GM12891 (cell line): ENCODE results near the gene PSMC1. TPM values are rescaled to one million over a fixed set of nuclear protein-coding genes. Genes with fewer than 3 reads are reported as not detected.
"Not testable (repeated sequence)": the region's sequence is repeated elsewhere in the genome, so short reads cannot be mapped to it uniquely, and the experiment has no call there.

Experiments used
- DNase-seq: peaks from one replicate; pipeline ENCODE4 v3.0.0; 2011; ENCODE audit warnings: low spot score; ENCODE audit not compliant: insufficient read length
- FAIRE-seq: peaks from 2 replicates; lab custom pipeline; 2011; peaks lifted over from hg19 to GRCh38; lab: Jason Lieb, UNC
- PAX5 ChIP-seq: IDR thresholded peaks from 2 replicates; pipeline ENCODE4 v1.6.1; 2011; ENCODE audit warnings: low read length, moderate library complexity, mild to moderate bottlenecking; ENCODE audit not compliant: insufficient read depth, severe bottlenecking
- POLR2A ChIP-seq: IDR thresholded peaks from 2 replicates; pipeline ENCODE4 v1.6.1; 2011; ENCODE audit warnings: low read depth, low read length, control low read depth
- POLR2AphosphoS5 ChIP-seq: IDR thresholded peaks from 2 replicates; pipeline ENCODE4 v1.6.1; 2011; ENCODE audit warnings: low read depth, low read length, control low read depth
- POU2F2 ChIP-seq: IDR thresholded peaks from 2 replicates; pipeline ENCODE4 v1.6.1; 2011; ENCODE audit warnings: low read depth, mild to moderate bottlenecking, control low read depth, low read length, moderate library complexity
- SPI1 ChIP-seq: IDR thresholded peaks from 2 replicates; pipeline ENCODE4 v1.6.1; 2011; ENCODE audit warnings: low read depth, low read length, control low read depth
- TAF1 ChIP-seq: IDR thresholded peaks from 2 replicates; pipeline ENCODE4 v1.6.1; 2011; ENCODE audit warnings: low read depth, low read length, control low read depth
- polyA plus RNA-seq: library from polyadenylated mRNA; unstranded; fragments of >200 nt; gene quantifications from one replicate; pipeline ENCODE4 v1.2.1, GENCODE V29; 2012; ENCODE audit warnings: low read depth, missing spikeins, inconsistent platforms; ENCODE audit not compliant: missing spikeins

PSMC1 gene
- polyA plus RNA-seq = 136 TPM

DNA sequence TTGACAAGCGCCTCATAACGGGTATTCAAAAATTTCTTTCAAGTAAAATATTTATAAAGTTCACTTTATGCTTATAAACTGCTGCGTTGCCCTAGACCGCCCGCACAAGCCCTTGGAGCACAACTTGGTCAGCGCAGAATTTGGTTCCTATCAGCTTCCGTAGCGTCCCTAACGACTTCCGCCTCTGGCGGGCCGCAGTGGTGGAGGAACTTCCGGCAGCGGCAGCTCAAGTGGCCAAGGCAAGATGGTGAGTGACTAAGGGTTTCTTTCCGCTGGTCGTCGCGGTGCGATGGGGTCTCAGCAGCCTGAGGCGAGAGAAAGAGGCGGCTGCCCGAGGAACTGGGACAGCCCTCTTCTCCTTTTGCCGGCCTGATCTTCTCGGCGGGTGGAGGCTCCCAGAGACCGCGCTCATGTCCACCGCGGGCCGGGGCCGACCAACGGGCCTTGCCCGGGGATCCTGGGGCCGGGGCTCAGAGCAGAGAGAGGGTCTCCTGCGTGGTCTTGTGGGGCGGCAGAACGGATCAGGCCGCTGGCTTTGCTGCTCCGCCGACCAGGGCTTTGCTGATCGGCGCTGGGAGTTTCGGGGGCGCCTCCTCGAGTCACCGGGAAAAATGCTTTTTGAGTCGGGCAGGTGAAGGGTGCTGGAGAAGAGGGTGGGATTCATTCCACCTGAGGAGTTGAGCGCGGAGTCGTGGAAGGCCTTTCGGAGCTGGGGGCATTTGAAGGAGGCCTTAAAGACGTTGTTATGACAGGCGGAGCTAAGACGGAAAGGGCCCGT is at the start of gene PSMC1:
Gene PSMC1 (plus strand): TSS at position 200 of the 778 bp plus-strand sequence. CDS start 45 bp downstream, at position 245.
- FAIRE-seq (peak; percentile 92), DNase-seq (peak; percentile 78)
- TF ChIP-seq TAF1 (peak; percentile 88), POLR2A (peak; percentile 92), SPI1 (peak; percentile 44), PAX5 (no peak), POLR2AphosphoS5 (peak; percentile 91), POU2F2 (0 out of 2 replicates have a peak, but pooled peaks have one; percentile 62)

DNA sequence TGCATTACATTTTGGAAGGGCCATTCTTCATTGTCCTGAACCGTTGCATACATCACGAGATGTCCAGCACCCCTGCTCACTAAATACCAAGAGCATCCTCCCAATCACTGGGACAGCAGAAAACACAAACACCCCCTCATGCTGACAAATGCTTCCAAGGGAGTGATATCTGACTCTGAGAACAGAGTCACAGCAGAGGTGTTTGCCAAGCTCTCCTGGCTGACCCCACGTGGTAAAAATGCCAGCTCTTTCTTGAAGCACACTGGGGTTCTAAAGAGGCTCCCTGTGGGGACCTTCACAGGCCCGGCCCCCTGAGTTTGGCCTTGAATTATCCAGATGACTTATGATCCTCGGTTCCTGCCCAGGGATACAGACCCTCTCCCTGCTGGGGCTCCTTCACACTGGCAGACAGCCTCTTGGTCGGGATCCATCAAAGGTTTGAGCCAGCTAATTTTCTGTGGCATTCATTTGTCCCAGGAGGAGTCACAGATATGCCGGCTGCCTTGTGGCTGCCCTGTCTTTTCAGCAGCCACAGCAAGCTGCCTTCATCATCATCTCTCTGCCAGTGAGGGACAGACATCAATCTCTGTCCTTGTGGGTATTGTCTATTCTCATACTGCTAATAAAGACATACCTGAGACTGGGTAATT is 43.1 kb upstream of the PSMC1 start:
- TF ChIP-seq PAX5 (no peak), SPI1 (no peak), TAF1 (no peak), POLR2AphosphoS5 (no peak), POU2F2 (no peak), POLR2A (no peak)
- FAIRE-seq (no peak), DNase-seq (no peak)

DNA sequence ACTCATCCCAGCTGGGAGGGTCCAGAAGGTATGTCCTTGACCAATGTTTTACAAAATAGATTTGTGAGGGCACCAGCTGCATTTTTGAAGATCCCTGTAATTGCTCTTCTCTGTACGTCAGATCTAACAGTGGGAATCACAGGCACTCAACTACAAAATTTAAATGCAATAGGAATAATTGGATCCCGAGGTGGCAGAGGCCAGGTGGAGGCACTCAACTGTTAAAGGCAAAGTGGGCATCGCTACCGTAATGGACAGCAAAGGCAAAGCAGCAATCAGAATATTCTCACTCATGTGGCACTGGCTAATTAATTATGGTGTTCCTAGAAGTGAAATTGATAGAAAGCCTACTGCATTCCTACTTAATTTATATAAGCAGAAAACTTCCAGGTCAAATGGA is 27.9 kb upstream of the PSMC1 start:
- FAIRE-seq (no peak), DNase-seq (no peak)
- TF ChIP-seq TAF1 (no peak), PAX5 (no peak), SPI1 (no peak), POLR2AphosphoS5 (no peak), POU2F2 (no peak), POLR2A (no peak)

- not testable (repeated sequence) for FAIRE-seq, DNase-seq
Measured at GRCh38 chr14:90229942-90230341, 26.4 kb upstream of the PSMC1 start.

GRCh38 chr14:90235179-90235976 is 21.0 kb upstream of the PSMC1 start:
- peak; percentile 57 for DNase-seq
- TF ChIP-seq POLR2AphosphoS5 (no peak), SPI1 (peak; percentile 42), TAF1 (no peak), POU2F2 (no peak)
- peak; percentile 71 for FAIRE-seq

GRCh38 chr14:90239139-90239538 is 17.2 kb upstream of the PSMC1 start:
- FAIRE-seq (no peak), DNase-seq (no peak)
- TF ChIP-seq POLR2AphosphoS5 (no peak), SPI1 (no peak), POU2F2 (no peak), PAX5 (no peak), POLR2A (no peak), TAF1 (no peak)

DNA sequence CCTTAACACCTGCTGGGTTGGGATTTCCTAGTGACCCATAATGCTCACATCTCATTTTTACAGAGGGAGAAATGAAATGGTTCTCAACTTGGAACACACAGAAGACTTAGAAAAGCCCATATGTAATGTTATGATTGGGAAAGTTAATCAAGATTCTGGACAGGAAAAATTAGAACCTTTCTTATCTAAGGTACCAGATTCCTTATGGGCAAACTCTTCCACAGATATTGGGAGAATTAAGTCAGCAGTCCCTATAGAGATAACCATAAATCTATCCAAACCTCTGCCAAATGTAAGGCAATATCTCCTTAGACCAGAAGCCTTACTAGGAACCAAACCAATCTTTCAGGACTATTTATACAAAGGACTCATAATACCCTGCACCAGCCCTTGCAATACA is 13.9 kb upstream of the PSMC1 start:
- DNase-seq (no peak), FAIRE-seq (no peak)
- TF ChIP-seq POLR2A (no peak), POU2F2 (no peak), PAX5 (no peak), TAF1 (no peak), SPI1 (no peak), POLR2AphosphoS5 (no peak)

DNA sequence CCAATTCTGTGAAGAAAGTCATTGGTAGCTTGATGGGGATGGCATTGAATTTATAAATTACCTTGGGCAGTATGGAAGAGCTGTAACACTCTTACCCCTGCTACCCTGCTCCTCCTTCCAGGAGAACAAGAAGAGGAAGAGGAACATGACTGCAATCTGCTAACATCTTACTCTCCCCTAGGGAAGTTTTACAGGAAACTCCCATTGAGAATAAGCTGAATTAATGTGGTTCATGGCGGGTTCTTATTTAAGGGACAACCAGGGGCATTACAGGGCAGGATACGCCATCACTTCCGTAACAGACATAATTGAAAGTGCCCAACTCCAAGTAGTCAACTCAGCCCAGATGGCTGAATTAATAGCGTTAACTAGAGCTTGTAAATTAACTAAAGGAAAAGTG is 9.4 kb upstream of the PSMC1 start:
- no peak for FAIRE-seq
- TF ChIP-seq PAX5 (no peak), POLR2AphosphoS5 (no peak), POLR2A (no peak), POU2F2 (no peak), SPI1 (no peak), TAF1 (no peak)
- no peak for DNase-seq

DNA sequence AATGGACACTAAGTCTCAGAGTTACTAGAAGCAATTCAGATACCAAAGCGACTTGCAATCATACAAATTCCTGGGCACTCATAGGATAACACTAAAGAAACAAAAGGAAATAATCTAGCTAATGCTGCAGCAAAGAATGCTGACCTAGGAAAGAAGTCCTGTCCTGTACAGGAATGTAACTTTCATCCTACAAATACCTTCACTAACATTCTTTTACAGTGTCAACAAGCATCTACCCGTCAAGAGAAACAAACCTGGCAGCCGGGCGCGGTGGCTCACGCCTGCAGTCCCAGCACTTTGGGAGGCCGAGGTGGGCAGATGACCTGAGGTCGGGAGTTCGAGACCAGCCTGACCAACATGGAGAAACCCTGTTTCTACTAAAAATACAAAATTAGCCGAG is 8.9 kb upstream of the PSMC1 start:
- not testable (repeated sequence) for DNase-seq, FAIRE-seq
